HCEC 1CT (cell line): ENCODE measurements around the gene BCL2.

Experiments used
- DNase-seq: peaks from one replicate; pipeline ENCODE4 v3.0.0-alpha.2; 2017

Gene BCL2

DNA sequence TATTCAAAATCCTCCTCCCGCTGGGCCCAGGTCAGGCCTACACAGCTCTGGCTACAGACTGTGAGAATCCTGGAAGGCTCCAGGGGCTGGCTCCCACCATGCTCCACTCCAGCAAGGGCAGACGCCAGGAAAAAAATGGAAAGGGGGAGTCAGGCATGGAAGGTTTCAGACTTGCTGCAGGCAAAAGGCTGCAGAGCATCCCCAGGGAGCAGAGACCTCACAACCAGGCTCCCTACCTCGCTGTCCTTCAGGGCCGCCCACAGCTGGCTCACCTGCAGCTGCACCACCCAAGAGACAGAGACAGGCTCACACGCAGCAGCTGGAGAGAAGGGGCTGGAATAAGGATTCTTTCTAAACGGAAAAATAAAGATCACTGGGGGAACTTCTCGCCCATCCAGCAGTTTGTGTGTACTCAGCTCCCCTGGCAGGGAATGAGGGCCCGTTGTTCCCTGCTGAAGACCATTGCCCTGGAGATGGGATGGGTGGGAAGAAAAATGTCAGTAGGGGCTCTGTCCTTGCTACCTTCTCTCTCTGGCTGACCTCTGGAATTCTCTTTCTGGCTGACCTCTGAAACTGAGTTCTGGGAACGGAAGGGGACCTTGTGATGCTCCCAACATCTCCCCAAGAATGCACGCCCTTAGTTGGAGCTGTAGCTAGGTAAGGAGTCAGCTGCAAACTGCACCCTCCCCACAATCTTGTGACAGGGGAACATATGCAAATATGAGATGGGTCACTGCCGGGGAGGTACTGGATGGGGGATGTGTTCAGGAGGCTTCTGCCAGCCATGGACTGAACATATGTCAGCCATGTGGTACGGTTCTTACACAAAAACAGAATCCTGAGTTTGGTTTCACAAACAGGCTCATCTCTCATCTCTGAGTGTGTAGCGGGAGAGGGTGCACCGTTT, 34.5 kb downstream of the BCL2 start:
- no peak for DNase-seq

DNA sequence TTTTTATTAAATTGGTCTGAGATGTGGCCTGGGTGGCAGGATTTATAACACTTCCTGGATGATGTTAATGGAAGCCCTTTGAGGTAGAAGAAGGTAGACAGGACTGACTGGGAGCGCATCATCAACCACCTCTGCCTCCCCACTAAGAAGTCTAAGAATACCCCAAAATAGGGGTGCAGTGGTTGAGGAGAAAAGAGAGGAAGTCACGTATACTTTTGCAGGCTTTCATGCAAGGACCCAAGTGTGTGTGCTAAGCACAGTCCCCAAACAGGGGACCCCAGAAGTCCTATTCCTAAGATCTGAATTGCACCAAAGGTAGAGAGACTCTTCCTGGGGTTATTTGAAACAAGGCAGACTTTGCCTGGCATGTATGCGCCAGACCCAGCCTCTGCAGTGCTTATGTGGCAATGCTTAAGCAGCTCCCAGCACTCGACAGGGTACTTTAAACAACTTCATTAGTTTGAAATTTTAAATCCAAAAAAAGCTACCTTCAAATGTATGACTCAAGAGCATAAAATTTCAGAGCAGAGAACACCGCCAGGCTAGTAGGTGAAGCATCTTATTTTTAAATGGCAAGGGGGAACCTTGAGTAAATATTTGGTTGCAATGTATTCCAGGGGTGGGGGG, 35.3 kb downstream of the BCL2 start:
- no peak for DNase-seq

DNA sequence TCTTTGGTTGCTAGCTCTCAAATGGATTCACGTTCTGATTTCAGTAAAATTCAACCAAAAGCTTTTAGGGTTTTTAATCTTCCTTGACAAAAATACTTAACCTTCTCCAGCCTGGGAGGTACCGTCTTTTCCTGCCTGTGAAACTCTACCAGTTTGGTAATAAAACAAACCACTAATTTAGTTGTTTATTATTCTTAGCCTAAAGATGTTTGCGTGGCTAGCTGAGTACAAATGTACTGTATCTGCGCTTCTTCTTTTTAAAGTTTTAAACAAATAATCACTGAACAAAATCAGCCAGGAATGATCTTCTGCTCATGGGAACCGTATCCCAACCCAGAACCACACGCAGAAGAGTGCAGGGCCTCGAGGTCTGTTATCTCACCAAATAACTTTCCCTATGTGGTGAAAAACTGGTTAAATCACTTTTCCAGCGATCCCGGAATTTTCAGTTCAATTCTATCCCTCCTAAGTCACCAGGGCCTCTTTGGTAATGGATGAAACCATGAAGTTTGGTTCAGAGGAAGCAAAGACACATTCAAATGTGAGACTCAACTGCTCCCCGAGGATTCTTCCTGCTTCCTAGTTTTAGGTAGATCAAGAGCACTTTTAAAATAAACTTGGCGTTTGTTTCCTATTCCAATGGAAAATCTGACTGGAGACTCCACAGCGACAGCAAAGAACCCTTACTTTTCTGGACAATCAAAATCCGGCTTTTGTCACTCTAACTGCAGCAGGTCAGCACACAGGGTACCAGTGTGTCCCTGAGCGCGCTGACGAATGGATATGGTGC, 36.1 kb downstream of the BCL2 start:
- DNase-seq: no peak

DNA sequence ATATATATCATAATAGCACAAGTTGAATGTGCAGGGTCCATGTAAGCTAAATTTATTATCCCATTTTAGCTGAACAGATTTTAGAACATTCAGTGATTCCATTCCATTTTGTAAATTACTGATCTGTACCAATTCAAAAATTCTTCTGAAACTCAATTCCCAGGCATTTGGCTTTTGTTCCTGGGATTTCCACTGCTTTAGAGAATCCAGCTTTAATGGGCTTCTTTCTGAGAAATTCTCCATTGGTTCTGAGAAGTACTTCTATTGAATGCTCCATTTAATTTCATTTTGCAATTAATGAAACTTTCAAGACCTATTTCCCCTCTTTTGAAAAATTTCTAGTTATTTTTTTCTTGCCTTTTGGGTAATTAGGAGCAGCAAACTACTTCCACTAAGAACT, 36.8 kb downstream of the BCL2 start:
- no peak for DNase-seq

DNA sequence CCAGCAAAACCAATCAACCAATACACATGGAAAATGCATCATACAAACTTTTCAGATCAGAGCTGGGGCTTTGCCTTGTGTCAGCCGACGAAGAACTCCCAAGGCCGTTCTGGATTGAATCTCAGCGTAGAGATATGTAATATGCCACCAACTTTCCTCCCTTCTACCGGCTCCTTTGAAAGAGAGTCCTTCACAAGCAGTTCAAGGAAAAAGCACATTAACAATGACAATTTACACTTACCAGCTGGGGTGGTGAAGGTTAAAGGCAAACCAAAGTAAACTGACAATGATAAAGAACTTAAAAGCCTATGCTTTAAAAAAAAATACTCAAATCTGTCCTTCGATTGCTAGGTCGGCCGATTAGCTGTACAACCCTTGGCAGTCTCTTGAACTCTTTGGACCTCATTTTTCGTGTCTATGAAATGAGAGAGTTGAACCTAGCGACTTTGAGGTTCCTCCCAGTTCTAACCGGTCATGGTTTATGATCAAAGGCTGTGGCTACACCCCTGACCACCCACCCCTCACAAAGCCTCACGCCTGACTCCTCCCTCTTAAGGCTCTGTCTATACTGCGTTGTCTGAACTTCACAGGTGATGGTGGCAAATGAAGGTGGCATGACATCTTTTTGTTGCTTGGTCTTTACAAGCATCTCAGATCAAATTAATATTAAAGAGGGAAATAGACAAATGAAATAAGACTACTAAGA, 46.2 kb downstream of the BCL2 start:
- no peak for DNase-seq

DNA sequence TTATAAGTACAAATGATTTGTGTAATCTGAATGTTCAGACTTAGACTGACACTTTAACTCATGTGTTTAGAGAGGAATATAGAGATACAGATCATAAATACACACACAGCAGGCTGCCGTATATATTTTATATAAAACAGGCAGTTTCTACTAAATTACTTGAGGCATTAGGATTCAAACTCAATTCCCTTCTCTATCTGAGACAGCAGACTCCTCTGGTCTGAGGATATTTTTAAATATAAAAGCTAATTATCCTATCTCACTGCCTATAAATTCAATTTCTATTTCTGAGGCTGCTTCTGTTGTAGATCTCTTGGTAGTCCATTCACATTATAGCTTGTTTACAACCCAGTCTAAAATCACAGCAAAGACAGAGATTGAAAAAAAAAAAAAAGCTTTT, 46.9 kb downstream of the BCL2 start:
- no peak for DNase-seq

DNA sequence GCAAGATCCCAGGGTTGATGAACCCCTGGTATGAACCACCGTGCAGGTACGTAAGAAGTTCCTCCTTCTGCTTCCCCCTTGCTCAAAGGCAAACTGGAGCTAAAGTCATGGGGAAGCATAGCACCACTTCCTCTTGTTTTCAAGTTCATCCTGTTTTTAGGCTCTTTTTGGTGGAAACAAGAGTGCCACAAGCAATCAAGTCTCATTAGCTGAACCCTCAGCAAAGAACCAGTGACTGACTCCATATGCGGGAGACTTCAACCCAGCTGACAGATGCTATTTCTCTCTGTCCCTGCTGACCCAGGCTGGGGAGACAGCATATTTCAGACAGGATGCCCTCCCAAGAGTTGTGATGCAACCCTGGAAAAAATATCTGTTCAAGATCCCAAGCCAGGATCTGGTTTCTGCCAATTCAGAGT, 47.7 kb downstream of the BCL2 start:
- no peak for DNase-seq

DNA sequence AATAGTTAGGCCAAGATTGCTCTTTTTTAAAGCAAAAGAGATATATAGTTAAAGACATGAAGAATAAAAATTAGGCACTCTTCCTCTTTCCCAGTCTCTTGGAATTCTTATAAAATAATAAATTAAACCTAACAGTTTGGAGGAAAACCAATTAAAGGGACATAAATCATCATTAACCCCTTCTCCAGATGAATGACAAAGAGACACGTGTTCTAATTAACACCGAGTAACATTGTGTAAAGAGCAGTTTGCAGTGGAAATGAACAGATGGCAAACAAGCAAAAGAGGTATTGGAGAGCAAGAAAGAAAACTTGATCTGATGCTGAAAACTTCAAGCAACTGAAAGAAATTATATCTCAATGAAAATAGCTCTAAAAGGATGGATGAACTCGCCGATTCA, 48.4 kb downstream of the BCL2 start:
- DNase-seq: no peak

DNA sequence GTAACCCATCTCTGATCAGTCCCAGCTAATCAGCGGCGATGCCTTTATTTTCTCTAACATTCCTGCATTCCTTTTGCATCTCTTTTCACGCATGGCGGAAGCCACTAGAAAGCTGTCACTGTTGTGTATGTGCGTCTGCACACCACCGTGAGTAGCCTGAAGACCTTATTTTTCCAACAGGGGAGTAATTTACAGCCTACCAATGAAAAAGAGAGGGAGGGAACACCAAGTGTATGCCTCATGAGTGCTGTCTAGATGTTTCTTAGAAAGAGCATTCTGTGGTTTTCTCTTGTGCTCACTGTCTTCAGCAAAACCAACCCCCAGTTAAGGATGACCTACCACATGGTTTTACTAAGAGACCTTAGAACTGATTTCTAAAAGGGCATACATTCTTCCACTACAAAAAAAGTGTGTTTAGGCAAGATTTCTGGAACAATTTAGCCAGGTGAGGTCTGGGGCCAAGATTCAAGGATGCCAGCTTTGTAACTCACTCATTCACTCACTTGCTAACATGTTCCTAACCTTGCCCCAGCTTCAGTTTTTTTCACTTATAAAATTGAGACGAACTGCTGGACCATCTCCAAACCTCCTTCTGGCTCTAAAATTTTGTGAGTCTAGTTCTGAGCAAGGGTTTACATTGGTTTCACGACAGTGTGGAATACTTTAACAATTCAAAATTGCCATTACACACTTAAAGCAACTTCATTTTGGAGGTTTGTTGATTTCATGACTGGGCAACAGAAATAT, 51.4 kb downstream of the BCL2 start:
- no peak for DNase-seq

DNA sequence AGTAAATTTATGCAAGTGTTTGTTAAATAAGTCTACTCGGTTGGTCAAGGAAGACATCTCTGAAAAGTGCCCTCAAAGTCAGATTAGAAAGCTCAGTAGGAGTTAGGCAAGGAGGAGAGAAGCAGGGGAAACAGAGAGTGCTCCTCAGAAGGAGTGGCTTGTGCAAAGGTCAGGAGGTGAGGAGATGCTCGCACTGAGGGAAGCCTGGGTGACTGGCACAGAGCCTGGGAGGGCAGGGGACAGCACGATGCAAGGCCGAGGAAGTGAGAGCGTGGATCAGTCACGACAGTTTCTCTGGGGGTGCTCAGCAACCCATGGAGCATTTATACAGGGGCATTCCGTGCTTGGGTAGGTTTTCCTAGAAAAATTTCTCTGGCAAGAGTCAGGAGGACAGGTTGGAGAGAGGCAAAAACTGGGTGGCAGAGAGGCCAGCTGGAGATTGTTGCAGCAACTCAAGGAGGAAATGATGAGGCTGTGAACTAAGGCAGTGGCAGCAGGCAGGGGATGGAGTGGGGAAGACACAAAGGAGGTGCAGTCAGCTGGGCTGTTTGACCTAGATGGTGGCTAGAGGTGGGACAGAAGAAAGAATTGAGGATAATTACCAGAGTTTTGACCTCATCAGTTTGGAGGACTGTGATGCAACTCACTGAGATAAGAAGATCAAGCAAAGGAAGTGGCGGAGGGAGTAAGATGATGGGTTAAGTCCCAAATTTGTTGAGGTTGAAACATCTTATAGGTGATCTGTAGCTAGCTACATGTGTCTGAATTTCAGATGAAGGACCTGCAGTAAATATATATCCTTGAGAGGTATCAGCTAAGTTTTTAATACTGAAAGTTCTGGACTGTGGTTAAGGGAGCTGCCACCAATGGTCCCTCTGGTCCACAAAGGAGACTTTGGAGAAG, 52.4 kb downstream of the BCL2 start:
- DNase-seq: no peak

DNA sequence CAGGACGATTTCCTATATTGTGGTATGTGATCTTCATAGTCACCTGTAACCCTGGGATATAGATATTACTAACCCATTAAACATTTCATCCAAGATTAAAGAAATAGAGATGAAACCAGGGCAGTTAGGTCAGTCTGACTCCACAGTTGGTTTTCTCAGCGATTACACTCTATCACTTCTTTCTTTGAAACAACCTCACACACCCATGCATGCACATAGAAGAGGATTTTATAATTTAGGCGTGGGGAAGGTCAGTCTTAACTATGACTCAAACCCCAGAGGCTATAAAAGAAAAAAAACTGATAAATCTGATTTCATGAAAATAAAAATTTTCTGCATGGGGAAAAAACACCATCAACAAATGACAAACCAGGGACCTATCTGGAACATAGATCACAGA, 54.2 kb downstream of the BCL2 start:
- DNase-seq: no peak

DNA sequence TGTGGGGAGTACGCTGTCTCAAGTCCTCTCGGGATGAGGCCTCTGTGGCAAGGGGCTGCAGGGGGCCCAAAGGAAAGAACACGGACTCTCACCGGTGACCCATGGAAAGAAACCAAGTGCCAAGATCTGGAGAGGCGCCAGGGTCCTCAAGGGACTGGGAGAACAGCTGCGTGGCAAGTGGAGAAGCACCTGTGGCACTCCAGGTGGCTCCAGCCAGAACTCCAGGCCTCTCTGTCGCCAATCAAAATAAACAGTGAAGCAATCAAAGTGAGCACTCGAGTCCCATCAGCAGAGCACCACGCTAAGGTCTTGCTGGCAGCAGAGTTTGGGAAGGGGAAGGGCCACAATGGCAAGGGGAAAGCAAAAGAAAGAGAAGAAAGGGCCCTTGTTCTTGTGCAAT, 54.7 kb downstream of the BCL2 start:
- DNase-seq: no peak

DNA sequence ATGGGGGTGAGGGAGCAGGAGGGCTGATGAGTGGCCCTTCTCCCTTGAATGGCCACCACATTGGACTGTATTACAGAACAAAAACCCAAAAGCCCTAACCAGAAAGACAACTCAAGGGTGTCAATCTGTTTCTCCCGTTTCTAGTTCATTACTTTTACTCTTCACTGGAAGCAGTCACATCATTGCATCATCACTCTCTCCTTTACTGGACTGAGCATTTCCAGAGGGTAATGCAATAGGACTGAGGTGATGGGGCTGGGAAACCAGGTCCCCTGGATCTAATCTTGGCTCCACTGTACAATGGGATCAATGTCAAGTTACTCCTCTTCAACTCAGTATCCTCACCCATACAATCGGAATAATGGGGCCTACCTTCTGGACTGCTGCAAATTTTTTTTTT, 56.1 kb downstream of the BCL2 start:
- no peak for DNase-seq

DNA sequence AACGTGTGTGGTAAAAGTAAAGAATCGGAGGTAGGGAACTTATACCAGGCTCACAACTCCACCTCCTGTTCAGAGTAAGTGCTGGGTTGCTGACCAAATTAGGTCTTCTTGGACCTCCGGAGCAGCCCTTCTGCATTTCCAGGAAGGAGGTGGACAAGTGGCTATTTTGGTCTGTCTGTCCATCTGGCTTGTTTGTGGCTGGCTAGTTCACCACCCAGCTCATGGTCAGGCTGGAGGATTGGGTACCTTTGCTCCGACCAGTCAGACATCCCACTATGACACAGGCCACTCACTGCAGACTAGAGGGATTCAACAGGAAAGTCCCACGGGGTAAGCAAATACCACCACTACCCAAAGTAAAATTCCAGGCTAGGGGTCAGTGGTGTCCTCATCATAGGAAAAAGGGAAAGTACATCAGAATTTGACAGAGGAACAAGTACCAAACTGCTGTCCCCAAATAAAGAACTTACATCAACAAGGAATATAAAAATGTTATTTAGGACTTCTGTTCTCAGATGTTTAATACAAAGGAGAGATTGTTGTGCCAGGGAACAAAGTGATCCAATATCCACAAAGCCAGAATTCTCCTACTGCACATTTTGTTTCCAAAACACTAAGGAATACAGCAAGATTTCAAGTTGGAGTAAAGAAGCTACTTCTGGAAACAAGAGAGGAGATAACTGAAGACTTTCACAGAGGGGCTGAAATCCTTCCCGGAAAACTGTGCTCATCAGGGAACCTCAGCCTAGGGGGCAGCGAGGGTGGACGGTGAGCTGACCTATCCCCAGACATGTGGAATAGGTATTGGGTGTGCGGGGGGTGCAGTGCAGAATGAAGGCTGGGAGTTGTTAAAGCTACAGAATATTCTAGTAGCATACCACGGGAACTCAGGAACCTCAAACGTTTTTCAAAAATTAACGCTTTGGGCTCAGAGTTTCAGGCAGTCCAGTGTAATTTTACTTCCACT, 56.9 kb downstream of the BCL2 start:
- peak; percentile 6 for DNase-seq

DNA sequence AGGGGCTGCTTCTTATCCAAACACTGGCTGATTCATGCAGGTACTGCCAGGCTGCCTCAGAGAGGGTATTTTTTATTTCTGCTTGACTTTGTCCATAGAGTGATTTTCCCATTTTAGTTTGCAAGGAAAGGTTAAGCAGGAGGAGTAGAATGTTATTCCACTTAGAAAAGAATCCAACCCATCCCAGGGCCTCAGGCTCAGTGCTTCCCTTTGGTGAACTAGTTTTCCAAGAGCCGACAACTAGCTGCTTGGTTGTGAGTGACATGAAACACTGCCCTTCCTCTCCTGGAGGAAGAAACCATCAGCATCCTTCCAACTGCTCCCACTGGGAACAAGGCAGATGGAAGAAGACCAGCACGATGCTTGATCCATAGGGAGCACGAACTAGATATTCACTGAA, 58.5 kb downstream of the BCL2 start:
- DNase-seq: no peak

DNA sequence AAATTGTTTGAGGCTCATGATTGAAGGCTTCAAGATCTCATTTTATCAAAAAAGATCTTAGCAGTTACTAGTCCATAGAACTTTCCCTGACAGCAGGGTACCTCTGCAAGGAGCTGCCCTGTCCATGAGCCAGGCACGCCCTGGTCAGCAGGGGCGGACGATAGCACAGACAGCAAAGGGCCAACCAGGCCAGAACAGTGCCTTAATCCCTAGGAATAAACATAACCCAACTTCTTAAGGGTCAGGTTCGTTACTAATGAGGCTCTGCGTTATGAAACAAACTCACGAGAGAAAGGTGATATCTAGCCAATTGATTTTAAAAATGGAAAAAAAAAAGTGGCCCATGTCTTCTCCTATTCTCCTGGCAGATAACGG, 59.2 kb downstream of the BCL2 start:
- DNase-seq: no peak

DNA sequence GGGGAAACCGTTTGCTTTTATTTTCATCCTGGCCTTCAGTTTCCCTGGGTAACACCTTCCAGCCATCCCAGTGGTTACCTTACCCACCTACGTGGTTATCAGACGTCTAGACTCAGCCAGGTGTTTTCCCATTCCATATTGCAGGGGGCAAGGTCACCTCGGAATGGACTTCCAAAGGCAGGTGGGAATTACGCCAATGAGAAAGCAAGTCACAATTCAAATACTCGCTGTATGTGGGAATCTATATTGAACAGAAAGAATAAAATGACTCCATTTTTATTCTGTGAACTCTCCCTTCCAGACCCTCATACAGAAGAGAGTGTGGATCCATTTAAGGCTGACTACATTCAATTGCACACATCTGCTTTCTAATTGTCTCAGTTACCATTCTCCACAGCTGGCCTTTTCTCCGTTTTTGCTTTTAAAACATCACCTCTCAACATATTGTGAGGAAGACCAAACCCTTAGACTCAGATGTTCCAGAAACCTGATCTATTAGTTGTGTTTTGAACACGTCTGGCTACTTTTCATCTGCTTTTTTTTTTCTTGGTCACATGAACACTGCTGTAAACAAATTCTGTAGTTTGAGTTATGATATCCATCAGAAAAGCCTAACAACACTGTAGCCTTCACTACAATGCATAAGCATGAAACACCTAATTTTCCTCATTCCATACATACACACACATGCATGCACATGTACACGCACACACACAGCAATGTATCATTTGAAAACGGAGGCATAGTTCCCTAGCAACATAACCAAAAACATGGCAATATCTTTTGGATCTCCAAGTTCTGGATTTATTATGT, 59.8 kb downstream of the BCL2 start:
- DNase-seq: no peak

DNA sequence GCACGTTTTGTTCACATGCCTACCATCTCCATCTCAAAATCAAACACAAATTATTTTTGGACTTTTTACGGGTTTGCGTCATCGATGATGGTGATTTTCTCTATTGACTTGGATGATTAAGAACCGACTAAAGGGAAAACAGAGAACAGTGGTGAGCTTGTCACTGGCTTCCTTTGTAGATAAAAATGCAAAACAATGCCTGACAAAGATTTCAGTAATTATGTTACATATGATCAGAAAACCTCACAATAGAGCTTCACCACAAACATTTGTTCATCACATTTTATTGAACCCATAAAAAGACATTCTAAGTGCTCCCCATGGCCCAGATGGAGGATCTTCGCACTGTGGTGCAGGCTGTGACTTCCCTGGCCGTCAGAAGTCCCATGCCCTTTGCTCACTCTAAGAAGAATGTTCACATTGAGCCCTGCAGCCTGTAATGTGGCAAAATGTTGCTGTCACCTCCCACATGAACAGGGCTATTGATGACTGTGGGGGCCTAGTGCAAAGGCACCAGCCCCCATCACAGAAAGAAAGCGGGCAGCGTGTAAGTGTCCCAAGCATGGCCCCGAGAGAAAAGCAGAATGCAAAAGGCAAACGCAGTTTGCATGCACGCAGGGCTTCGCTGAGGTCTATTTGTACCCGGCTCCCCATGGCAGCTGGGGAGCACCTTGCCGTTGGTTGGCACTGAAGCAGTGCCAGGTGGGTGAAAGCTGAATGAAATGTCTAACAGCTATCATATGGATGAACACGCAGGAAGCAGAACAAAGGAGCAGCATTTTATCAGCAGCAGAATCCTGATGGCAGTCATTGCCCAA, 60.6 kb downstream of the BCL2 start:
- DNase-seq: no peak
